ENCODE measurements around the gene CREBZF.

CREBZF gene

GRCh38 chr11:85651118-85651517, 13.8 kb downstream of the CREBZF start:
- no peak overlapping the region for H3K4me3 ChIP-seq (ENCODE audit: low read depth, low read length, poor library complexity, severe bottlenecking)
- no peak overlapping the region for H3K9ac ChIP-seq (ENCODE audit: low read length)
- H2AFZ ChIP-seq (ENCODE audit: low read length), result no peak overlapping the region
- peaks cover 26% of the 10 kb centered on the region for H3K4me1 ChIP-seq (ENCODE audit: insufficient read depth, low read length, severe bottlenecking)
- TF ChIP-seq CTCF (IDR thresholded peaks at IDR 0.05; ENCODE audit: low read length) (no peak), EZH2 (IDR thresholded peaks at IDR 0.05; ENCODE audit: borderline replicate concordance, low read length) (no peak)
- H3K79me2 ChIP-seq (ENCODE audit: insufficient read depth, low read length), result peaks cover 7% of the 10 kb centered on the region; the same call in 1 of the 2 replicates
- no peaks in the 10 kb centered on the region for H4K20me1 ChIP-seq (ENCODE audit: insufficient read depth, low read length)
- H3K27ac ChIP-seq (ENCODE audit: low read depth, low read length, poor library complexity, severe bottlenecking), result no peak overlapping the region
- no peaks in the 10 kb centered on the region for H3K9me3 ChIP-seq (ENCODE audit: low read length)
- H3K36me3 ChIP-seq (ENCODE audit: insufficient read depth, low read length), result peaks cover 45% of the 10 kb centered on the region
- H3K27me3 ChIP-seq (ENCODE audit: insufficient read depth, low read length), result no peaks in the 10 kb centered on the region
- 0 out of 2 replicates have a peak, but pooled peaks cover 3% of the 10 kb centered on the region for H3F3A ChIP-seq (ENCODE audit: insufficient read depth, low read length)
- no peaks in the 10 kb centered on the region for H3K9me2 ChIP-seq (ENCODE audit: low read depth, low read length)
- H3K4me2 ChIP-seq (ENCODE audit: low read length), result no peak overlapping the region

- H3K4me2 ChIP-seq (ENCODE audit: low read length), result peak within 1 kb of the TSS; percentile 89
- peak within 1 kb of the TSS; percentile 78 for H3K4me3 ChIP-seq (ENCODE audit: low read depth, low read length, poor library complexity, severe bottlenecking)
- H3K4me1 ChIP-seq (ENCODE audit: insufficient read depth, low read length, severe bottlenecking), result peaks cover 26% of the 10 kb centered on the region
- 0 out of 2 replicates have a peak, but pooled peaks cover 3% of the 10 kb centered on the region for H3F3A ChIP-seq (ENCODE audit: insufficient read depth, low read length)
- peak within 1 kb of the TSS; percentile 50; the same call in 1 of the 2 replicates for H2AFZ ChIP-seq (ENCODE audit: low read length)
- no peaks in the 10 kb centered on the region for H3K9me2 ChIP-seq (ENCODE audit: low read depth, low read length)
- no peaks in the 10 kb centered on the region for H4K20me1 ChIP-seq (ENCODE audit: insufficient read depth, low read length)
- no peak for TF ChIP-seq EZH2 (IDR thresholded peaks at IDR 0.05; ENCODE audit: borderline replicate concordance, low read length)
- no peak for TF ChIP-seq CTCF (IDR thresholded peaks at IDR 0.05; ENCODE audit: low read length)
- H3K79me2 ChIP-seq (ENCODE audit: insufficient read depth, low read length), result peaks cover 7% of the 10 kb centered on the region; the same call in 1 of the 2 replicates
- H3K36me3 ChIP-seq (ENCODE audit: insufficient read depth, low read length), result peaks cover 15% of the 10 kb centered on the region; the same call in 1 of the 2 replicates
- H3K9me3 ChIP-seq (ENCODE audit: low read length), result no peaks in the 10 kb centered on the region
- peak within 1 kb of the TSS; percentile 79 for H3K9ac ChIP-seq (ENCODE audit: low read length)
- peak within 1 kb of the TSS; percentile 57 for H3K27ac ChIP-seq (ENCODE audit: low read depth, low read length, poor library complexity, severe bottlenecking)
- H3K27me3 ChIP-seq (ENCODE audit: insufficient read depth, low read length), result no peaks in the 10 kb centered on the region
Observed at GRCh38 chr11:85647604-85648299, 17.2 kb downstream of the CREBZF start, which contains the start of gene TMEM126A. Gene TMEM126A, plus strand, starts transcription at chr11:85647967. Its CDS starts 2,289 bp downstream, at chr11:85650256.

- H4K20me1 ChIP-seq (ENCODE audit: insufficient read depth, low read length), result no peaks in the 10 kb centered on the region
Observed at GRCh38 chr11:85647078-85647477, 17.9 kb downstream of the CREBZF start.

More at GRCh38 chr11:85647078-85647477, 17.9 kb downstream of the CREBZF start:
- no peaks in the 10 kb centered on the region for H3F3A ChIP-seq (ENCODE audit: insufficient read depth, low read length)
- H3K27ac ChIP-seq (ENCODE audit: low read depth, low read length, poor library complexity, severe bottlenecking), result no peak overlapping the region
- no peaks in the 10 kb centered on the region for H3K9me2 ChIP-seq (ENCODE audit: low read depth, low read length)
- no peak for TF ChIP-seq CTCF (IDR thresholded peaks at IDR 0.05; ENCODE audit: low read length)
- TF ChIP-seq EZH2 (IDR thresholded peaks at IDR 0.05; ENCODE audit: borderline replicate concordance, low read length), result no peak
- peak overlapping the region; percentile 78 for H3K4me3 ChIP-seq (ENCODE audit: low read depth, low read length, poor library complexity, severe bottlenecking)
- peaks cover 7% of the 10 kb centered on the region; the same call in 1 of the 2 replicates for H3K79me2 ChIP-seq (ENCODE audit: insufficient read depth, low read length)
- H3K9ac ChIP-seq (ENCODE audit: low read length), result peak overlapping the region; percentile 79
- H3K36me3 ChIP-seq (ENCODE audit: insufficient read depth, low read length), result peaks cover 15% of the 10 kb centered on the region; the same call in 1 of the 2 replicates
- H3K9me3 ChIP-seq (ENCODE audit: low read length), result no peaks in the 10 kb centered on the region
- peak overlapping the region; percentile 89 for H3K4me2 ChIP-seq (ENCODE audit: low read length)
- H2AFZ ChIP-seq (ENCODE audit: low read length), result peak overlapping the region; percentile 50; the same call in 1 of the 2 replicates
- no peaks in the 10 kb centered on the region for H3K27me3 ChIP-seq (ENCODE audit: insufficient read depth, low read length)
- H3K4me1 ChIP-seq (ENCODE audit: insufficient read depth, low read length, severe bottlenecking), result peaks cover 26% of the 10 kb centered on the region
